HEK293T (cell line): Measurements from ENCODE around the gene ENO2.

Source experiments
- CTCF ChIA-PET: fragments of 350-600 bp; formaldehyde crosslinking; extraction: SDS; loops from one replicate; lab custom pipeline; 2021; ENCODE audit warnings: antibody characterized with exemption, inconsistent platforms; lab: Yijun Ruan, JAX
- POLR2A ChIA-PET: fragments of 350-600 bp; formaldehyde crosslinking; extraction: SDS; loops from one replicate; lab custom pipeline; 2020; ENCODE audit warnings: antibody characterized with exemption, inconsistent platforms; lab: Yijun Ruan, JAX
- DNase-seq: peaks from one replicate; pipeline ENCODE4 v3.0.0; 2012; ENCODE audit warnings: mixed read lengths; ENCODE audit errors: extremely low spot score
- ARNT ChIP-seq: fragments of 450-650 bp; IDR thresholded peaks from 2 replicates; pipeline ENCODE4 v1.6.1; 2017; ENCODE audit warnings: mild to moderate bottlenecking
- BHLHE40 ChIP-seq: fragments of 450-650 bp; IDR thresholded peaks from 2 replicates; pipeline ENCODE4 v1.6.1; 2016; ENCODE audit warnings: mild to moderate bottlenecking, moderate library complexity, borderline replicate concordance
- CTBP1 ChIP-seq: fragments of 450-650 bp; IDR thresholded peaks from 2 replicates; pipeline ENCODE4 v1.6.1; 2016; ENCODE audit warnings: borderline replicate concordance
- ELF4 ChIP-seq: fragments of 450-650 bp; IDR thresholded peaks from 2 replicates; pipeline ENCODE4 v1.6.1; 2017; ENCODE audit warnings: antibody characterized with exemption
- FOXA1 ChIP-seq: fragments of 450-650 bp; IDR thresholded peaks from 2 replicates; pipeline ENCODE4 v1.6.1; 2016; ENCODE audit warnings: mild to moderate bottlenecking
- FOXK2 ChIP-seq: fragments of 450-650 bp; IDR thresholded peaks from 2 replicates; pipeline ENCODE4 v1.6.1; 2016; ENCODE audit warnings: mild to moderate bottlenecking
- FOXM1 ChIP-seq: fragments of 450-650 bp; IDR thresholded peaks from 2 replicates; pipeline ENCODE4 v1.6.1; 2017; ENCODE audit warnings: mild to moderate bottlenecking, borderline replicate concordance
- HDGF ChIP-seq: fragments of 450-650 bp; IDR thresholded peaks from 2 replicates; pipeline ENCODE4 v1.6.1; 2017; ENCODE audit warnings: antibody characterized with exemption, borderline replicate concordance
- L3MBTL2 ChIP-seq: fragments of 450-650 bp; conservative IDR thresholded peaks from 2 replicates; pipeline ENCODE4 v1.6.1; 2016; ENCODE audit warnings: mild to moderate bottlenecking
- LEF1 ChIP-seq: fragments of 450-650 bp; IDR thresholded peaks from 2 replicates; pipeline ENCODE4 v1.6.1; 2017; ENCODE audit warnings: mild to moderate bottlenecking, borderline replicate concordance
- NFRKB ChIP-seq: fragments of 450-650 bp; IDR thresholded peaks from 2 replicates; pipeline ENCODE4 v1.6.1; 2016; ENCODE audit warnings: mild to moderate bottlenecking, moderate library complexity
- PKNOX1 ChIP-seq: fragments of 450-650 bp; IDR thresholded peaks from 2 replicates; pipeline ENCODE4 v1.6.1; 2016
- SP1 ChIP-seq: fragments of 450-650 bp; IDR thresholded peaks from 2 replicates; pipeline ENCODE4 v1.6.1; 2017
- SUZ12 ChIP-seq: fragments of 450-650 bp; IDR thresholded peaks from 2 replicates; pipeline ENCODE4 v1.6.1; 2016; ENCODE audit warnings: mild to moderate bottlenecking
- TARDBP ChIP-seq: fragments of 450-650 bp; IDR thresholded peaks from 2 replicates; pipeline ENCODE4 v1.6.1; 2016
- ZNF384 ChIP-seq: fragments of 450-650 bp; IDR thresholded peaks from 2 replicates; pipeline ENCODE4 v1.6.1; 2016

The ENO2 gene

GRCh38 chr12:6948873-6949594 is 34.7 kb downstream of the ENO2 start:
- ChIA-PET CTCF (interaction anchor here (1.0 to 1.4 kb wide), 3 partner anchors 13 to 23 kb away, joined by 4 to 5 read pairs (median 5); no protein-coding TSS in a partner anchor), POLR2A (interaction anchor here (0.8 to 8.4 kb wide), 3 partner anchors 8 to 11 kb away, joined by 3 to 450 read pairs (median 4); no protein-coding TSS in a partner anchor)
- no peak for TF ChIP-seq NFRKB
- 0 out of 2 replicates have a peak, but pooled peaks have one; percentile 12 for TF ChIP-seq ZNF384
- no peak for TF ChIP-seq BHLHE40
- no peak for TF ChIP-seq CTBP1
- no peak for TF ChIP-seq LEF1
- no peak for TF ChIP-seq SUZ12
- no peak for DNase-seq

DNA sequence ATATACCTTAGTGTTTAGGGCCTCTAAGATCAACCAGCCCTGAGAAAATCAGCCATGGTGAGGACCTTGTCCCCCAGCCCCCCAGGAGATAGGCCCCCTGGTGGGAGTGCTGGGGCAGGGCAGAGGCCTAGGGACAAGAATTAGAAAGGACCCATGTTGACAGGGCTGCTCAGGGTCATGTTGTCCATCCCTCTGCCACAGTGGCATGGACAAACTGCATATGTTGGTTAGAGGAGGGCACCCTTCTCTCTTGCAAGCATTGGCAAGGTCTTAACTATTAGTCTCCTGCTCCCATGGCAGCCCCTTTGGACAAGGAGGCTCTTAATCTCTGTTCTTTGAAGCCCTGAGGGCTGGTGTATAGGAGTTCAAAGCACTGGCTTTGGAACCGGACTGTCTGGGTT is 36.0 kb downstream of the ENO2 start:
- DNase-seq, result no peak
- POLR2A ChIA-PET, result interaction anchor here (3.3 to 8.4 kb wide), 2 partner anchors 10 to 11 kb away, joined by 21 to 450 read pairs; no protein-coding TSS in a partner anchor
- CTCF ChIA-PET, result interaction anchor here (0.6 to 1.0 kb wide), 2 partner anchors 14 to 59 kb away, joined by 3 to 5 read pairs; no protein-coding TSS in a partner anchor
- TF ChIP-seq PKNOX1 (no peak), LEF1 (no peak), TARDBP (no peak), CTBP1 (no peak)

DNA sequence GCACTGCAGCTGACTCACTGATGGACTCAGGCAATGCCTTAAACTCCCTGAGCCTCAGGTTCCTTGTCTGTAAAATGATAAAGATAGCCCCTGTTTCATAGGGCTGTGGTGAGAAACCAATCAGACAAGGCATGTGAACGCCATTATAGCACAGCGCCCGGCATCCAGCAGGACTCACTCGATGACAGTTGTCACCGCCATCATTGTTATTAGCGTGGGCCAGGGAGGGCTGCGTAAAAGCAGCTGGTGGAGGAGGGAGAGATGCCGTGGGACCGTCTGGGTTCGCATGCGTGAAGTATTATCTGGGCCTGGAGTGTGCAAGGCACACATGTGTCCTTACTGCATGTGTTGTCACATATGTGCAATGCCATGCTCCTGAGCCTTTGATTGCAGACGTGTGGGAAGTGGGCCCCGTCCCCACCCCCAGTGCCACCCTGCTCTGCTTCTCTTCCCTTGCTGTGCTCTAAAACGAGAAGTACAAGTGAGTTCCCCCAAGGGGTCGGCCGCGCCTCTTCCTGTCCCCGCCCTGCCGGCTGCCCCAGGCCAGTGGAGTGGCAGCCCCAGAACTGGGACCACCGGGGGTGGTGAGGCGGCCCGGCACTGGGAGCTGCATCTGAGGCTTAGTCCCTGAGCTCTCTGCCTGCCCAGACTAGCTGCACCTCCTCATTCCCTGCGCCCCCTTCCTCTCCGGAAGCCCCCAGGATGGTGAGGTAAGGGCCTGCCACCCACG is 36.6 kb downstream of the ENO2 start, which contains the start of gene PTPN6:
PTPN6 (plus strand) TSS at position 546 of the 730 bp plus-strand sequence; CDS start at position 703, 157 bp downstream.
- ChIA-PET CTCF (no interaction called here), POLR2A (interaction anchor here (0.8 to 3.3 kb wide), 3 partner anchors 11 to 227 kb away, joined by 3 to 21 read pairs (median 3); partner anchors contain the start of gene COPS7A)

GRCh38 chr12:6951551-6952120 is 37.3 kb downstream of the ENO2 start:
- ChIA-PET POLR2A (interaction anchor here (0.8 to 3.3 kb wide), 4 partner anchors 8 to 228 kb away, joined by 3 to 21 read pairs (median 9); partner anchors contain the start of genes C12orf57, COPS7A and RNU7-1), CTCF (interaction anchor here (1.0 to 1.1 kb wide), 2 partner anchors 10 to 13 kb away, joined by 4 to 5 read pairs; no protein-coding TSS in a partner anchor)
- TF ChIP-seq L3MBTL2 (no peak), CTBP1 (no peak), ARNT (no peak), FOXM1 (no peak)
- DNase-seq, result no peak

More for the DNA sequence above, 36.6 kb downstream of the ENO2 start, which contains the start of gene PTPN6:
- no peak for TF ChIP-seq LEF1
- TF ChIP-seq ELF4, result no peak
- TF ChIP-seq NFRKB, result no peak
- TF ChIP-seq TARDBP, result no peak
- TF ChIP-seq ARNT, result no peak
- no peak for TF ChIP-seq HDGF
- TF ChIP-seq SP1, result no peak
- TF ChIP-seq PKNOX1, result no peak
- TF ChIP-seq FOXM1, result no peak
- no peak for DNase-seq

DNA sequence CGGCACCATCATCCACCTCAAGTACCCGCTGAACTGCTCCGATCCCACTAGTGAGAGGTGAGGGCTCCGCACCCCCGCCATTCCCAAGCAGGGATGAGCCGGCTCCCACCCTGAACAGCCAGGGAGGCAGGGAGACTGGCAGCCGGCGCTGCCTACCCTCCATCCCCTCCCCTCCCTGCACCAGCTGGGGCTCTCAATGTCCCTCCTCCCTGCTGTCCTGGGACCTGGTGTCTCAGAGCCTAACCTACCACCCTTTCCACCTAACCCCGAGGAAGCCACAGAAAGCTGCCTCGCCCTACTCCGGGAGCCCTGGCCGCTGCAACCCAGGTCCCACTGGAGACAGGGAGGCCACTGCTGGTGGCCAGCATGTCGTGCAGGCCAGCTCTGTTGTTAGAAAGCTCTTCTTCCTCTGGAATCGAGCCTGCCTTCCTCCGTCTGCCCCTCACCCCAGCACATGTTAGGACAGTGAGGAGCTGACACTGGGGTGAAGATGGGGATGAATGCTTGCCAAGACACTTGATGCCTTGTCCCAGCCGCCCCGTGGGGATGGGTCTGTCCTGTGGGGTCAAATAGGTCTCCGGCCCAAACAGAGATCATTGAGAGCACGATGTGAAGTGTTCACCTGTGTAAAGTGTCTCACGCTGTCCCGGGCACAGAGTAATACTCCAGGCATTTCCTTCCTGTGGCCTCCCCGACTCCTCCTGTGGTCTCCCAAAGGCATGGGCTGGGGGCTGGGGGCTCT is 37.9 kb downstream of the ENO2 start:
- no peak for DNase-seq
- TF ChIP-seq L3MBTL2 (no peak), TARDBP (no peak), BHLHE40 (no peak), LEF1 (no peak), FOXA1 (no peak), FOXM1 (no peak), NFRKB (no peak), SP1 (no peak), SUZ12 (no peak), ELF4 (no peak), PKNOX1 (no peak), ARNT (no peak), HDGF (no peak), FOXK2 (no peak), ZNF384 (no peak), CTBP1 (no peak)
- ChIA-PET CTCF (interaction anchor here (1.0 to 1.1 kb wide), 2 partner anchors 10 to 13 kb away, joined by 4 to 5 read pairs; no protein-coding TSS in a partner anchor), POLR2A (interaction anchor here (1.8 to 3.3 kb wide), 2 partner anchors 8 to 9 kb away, joined by 15 to 21 read pairs; partner anchors contain the start of genes C12orf57 and RNU7-1)
